Kidney (tissue), 14 donors: Measurements from ENCODE around the gene INPP5A. TPM values are rescaled to one million over a fixed set of nuclear protein-coding genes. Genes with fewer than 3 reads are reported as not detected.
A peak's percentile ranks its signal among the peaks of the same experiment; 100 is the strongest.

Source experiments
- DNase-seq, 5 donors: peaks; one replicate each; pipeline ENCODE4 v3.0.0-alpha.2; 2013 to 2020
- FAIRE-seq: peaks from 2 replicates; lab custom pipeline; 2012; peaks lifted over from hg19 to GRCh38; lab: Jason Lieb, UNC
- H3K27ac ChIP-seq, 2 donors: one replicate each; pipeline ENCODE4 v1.7.0; 2013; ENCODE audit warnings: low read depth in 2 of 2, low read length in 2 of 2, inconsistent platforms in 1 of 2
- H3K27me3 ChIP-seq: one replicate; pipeline ENCODE4 v1.7.1; 2013; ENCODE audit warnings: low read length, inconsistent platforms; ENCODE audit not compliant: control insufficient read depth, insufficient read depth
- H3K36me3 ChIP-seq, 3 donors: one replicate each; pipeline versions ENCODE4 v1.7.0 to v1.7.1; 2013; ENCODE audit warnings: low read length in 3 of 3, control low read depth in 1 of 3, inconsistent platforms in 1 of 3; ENCODE audit not compliant: insufficient read depth in 3 of 3, control insufficient read depth in 2 of 3
- H3K4me1 ChIP-seq, 3 donors: one replicate each; pipeline versions ENCODE4 v1.7.0 to v1.7.1; 2013; ENCODE audit warnings: low read length in 3 of 3, inconsistent platforms in 1 of 3, low read depth in 1 of 3; ENCODE audit not compliant: control insufficient read depth in 2 of 3, insufficient read depth in 2 of 3
- H3K4me3 ChIP-seq, 3 donors: one replicate each; pipeline versions ENCODE4 v1.7.0 to v1.8.1; 2013; ENCODE audit warnings: low read length in 3 of 3, control low read depth in 1 of 3, inconsistent platforms in 1 of 3
- H3K9ac ChIP-seq, 3 donors: one replicate each; pipeline versions ENCODE4 v1.7.0 to v1.7.1; 2013; ENCODE audit warnings: low read length in 3 of 3, control low read depth in 1 of 3, inconsistent platforms in 1 of 3
- H3K9me3 ChIP-seq, 3 donors: one replicate each; pipeline versions ENCODE4 v1.7.0 to v1.7.1; 2013; ENCODE audit warnings: low read length in 3 of 3, control low read depth in 1 of 3, inconsistent platforms in 1 of 3; ENCODE audit not compliant: control insufficient read depth in 2 of 3, insufficient read depth in 1 of 3
- CTCF ChIP-seq: IDR thresholded peaks from 3 replicates; pipeline ENCODE4 v1.5.1; 2012; ENCODE audit warnings: mild to moderate bottlenecking, moderate library complexity, borderline replicate concordance; ENCODE audit not compliant: insufficient read depth; ENCODE audit errors: extremely low read depth
- intact Hi-C: fragments of 100-400 bp; cut with DNase I; formaldehyde crosslinking; loops from one replicate; pipeline ENCODE4 v1.11.1; 2022
- polyA plus RNA-seq: library from polyadenylated mRNA; stranded (reverse); fragments of 350-450 nt; fragmentation: Illumina TruSeq; extraction: RNeasy Lipid Tissue Mini Kit (QIAGEN cat#74804); gene quantifications from one replicate; pipeline ENCODE4 v1.2.3, GENCODE V29; 2014; ENCODE audit warnings: low read depth, low replicate concordance; ENCODE audit not compliant: insufficient read depth
- total RNA-seq: library from RNA; stranded (reverse); fragmentation: NEBNext Ultra II Directional; extraction: Animal tissue kit (Norgen Biotek cat#: 25700); gene quantifications from one replicate; pipeline ENCODE4 v1.2.1, GENCODE V29; 2021
- donor health status: control.
- donor health status: control.
- donor health status: control.
- donor health status: control.
- donor health status: control.
- donor health status: DM: yes; HTN: yes; CAD: no.
- donor health status: Normal renal cell carcinoma (clear cell type).

The INPP5A gene
- total and polyA plus RNA-seq, 2 donors from 2014 or later: 20.8 to 40.3 TPM

GRCh38 chr10:132506711-132507408 lies 30.7 kb upstream of the INPP5A start:
- no peak for FAIRE-seq
- no peak overlapping the region for H3K9ac ChIP-seq

GRCh38 chr10:132507409-132507955 lies 30.1 kb upstream of the INPP5A start:
- Histone ChIP-seq H3K36me3 (no peaks in the 10 kb centered on the region), H3K9ac (no peak overlapping the region), H3K4me3 (no peak overlapping the region), H3K9me3 (no peaks in the 10 kb centered on the region), H3K4me1 (peaks cover 0 to 11% (median 0%) of the 10 kb centered on the region in 3 donors), H3K27ac (no peak overlapping the region), H3K27me3 (no peaks in the 10 kb centered on the region)
- FAIRE-seq (no peak), DNase-seq (peak in 2 of 5 donors; percentile 8 to 47)
- TF ChIP-seq CTCF: no peak
- intact Hi-C loops: no loop called here

More at GRCh38 chr10:132506711-132507408, 30.7 kb upstream of the INPP5A start:
- intact Hi-C loops: no loop called here
- Histone ChIP-seq H3K4me3 (no peak overlapping the region), H3K27ac (peak overlapping the region in 1 of 2 donors; percentile 28), H3K9me3 (no peaks in the 10 kb centered on the region), H3K36me3 (no peaks in the 10 kb centered on the region), H3K27me3 (no peaks in the 10 kb centered on the region), H3K4me1 (peaks cover 0 to 11% (median 0%) of the 10 kb centered on the region in 3 donors)
- peak; percentile 48 to 83 (median 65) for DNase-seq
- no peak for TF ChIP-seq CTCF

- TF ChIP-seq CTCF: no peak
- DNase-seq: peak in 1 of 5 donors; percentile 30
- Histone ChIP-seq H3K4me1 (peaks cover 0 to 11% (median 0%) of the 10 kb centered on the region in 3 donors), H3K27ac (no peak overlapping the region), H3K9ac (no peak overlapping the region), H3K9me3 (no peaks in the 10 kb centered on the region), H3K27me3 (no peaks in the 10 kb centered on the region), H3K4me3 (no peak overlapping the region), H3K36me3 (no peaks in the 10 kb centered on the region)
- no peak for FAIRE-seq
- intact Hi-C loops: no loop called here
Observed at GRCh38 chr10:132507956-132508490, 29.6 kb upstream of the INPP5A start.
